Left ventricle myocardium superior (tissue), 1 donor: ENCODE data around the gene AHNAK2. TPM values are rescaled to one million over a fixed set of nuclear protein-coding genes. Genes with fewer than 3 reads are reported as not detected.

Experiments used
- ATAC-seq: fragments of 200-7000 bp; cut with Tn5 transposase; one replicate; pipeline ENCODE4 v1.9.1; 2020; ENCODE audit warnings: mild to moderate bottlenecking, moderate library complexity
- DNase-seq: peaks from one replicate; pipeline ENCODE4 v3.0.0-alpha.2; 2020
- intact Hi-C: fragments of 100-400 bp; cut with micrococcal nuclease; formaldehyde crosslinking; loops from one replicate; pipeline ENCODE4 v1.11.0; 2022
- total RNA-seq: library from RNA; stranded (reverse); fragmentation: NEBNext Ultra II Directional; extraction: Animal tissue kit (Norgen Biotek cat#: 25700); gene quantifications from one replicate; pipeline ENCODE4 v1.2.1, GENCODE V29; 2021
- donor health status: DM: no; HTN: yes; CAD: no; lungs with severe emphysema.

AHNAK2 gene
- total RNA-seq, 1 donor from 2014 or later = 2.5 TPM

DNA sequence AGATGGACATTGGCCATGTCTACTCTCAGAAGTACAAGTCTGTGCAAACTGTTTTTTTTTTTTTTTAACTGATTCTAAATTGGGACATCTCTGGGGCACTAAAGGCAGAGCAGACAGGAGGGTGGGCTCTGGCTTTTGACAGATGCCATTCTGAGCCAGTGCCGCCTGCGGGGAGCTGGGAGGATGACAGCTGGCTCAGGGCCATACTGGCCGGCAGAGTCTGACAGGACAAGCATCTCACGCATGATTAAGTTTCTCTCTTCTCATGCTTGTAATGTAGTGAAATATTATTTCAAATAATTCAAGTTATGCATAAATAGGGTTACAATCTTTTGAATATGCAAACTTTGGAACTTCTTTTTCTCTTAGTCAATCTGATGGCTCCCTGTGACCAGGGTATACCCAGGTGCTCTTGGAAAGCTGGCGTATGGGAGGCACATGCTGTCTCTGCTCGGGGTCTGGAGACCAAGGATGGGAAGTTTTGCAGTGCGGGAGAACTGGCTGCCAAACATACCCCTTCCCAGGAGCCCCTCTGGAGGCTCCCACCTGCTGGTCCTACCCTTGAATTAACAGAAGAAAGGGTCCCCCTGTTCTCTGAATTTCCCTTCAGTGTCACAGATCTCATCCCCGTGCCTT lies 35.1 kb upstream of the AHNAK2 start:
- ATAC-seq (peak; percentile 84), DNase-seq (peak; percentile 73)
- intact Hi-C loops = no loop called here

DNA sequence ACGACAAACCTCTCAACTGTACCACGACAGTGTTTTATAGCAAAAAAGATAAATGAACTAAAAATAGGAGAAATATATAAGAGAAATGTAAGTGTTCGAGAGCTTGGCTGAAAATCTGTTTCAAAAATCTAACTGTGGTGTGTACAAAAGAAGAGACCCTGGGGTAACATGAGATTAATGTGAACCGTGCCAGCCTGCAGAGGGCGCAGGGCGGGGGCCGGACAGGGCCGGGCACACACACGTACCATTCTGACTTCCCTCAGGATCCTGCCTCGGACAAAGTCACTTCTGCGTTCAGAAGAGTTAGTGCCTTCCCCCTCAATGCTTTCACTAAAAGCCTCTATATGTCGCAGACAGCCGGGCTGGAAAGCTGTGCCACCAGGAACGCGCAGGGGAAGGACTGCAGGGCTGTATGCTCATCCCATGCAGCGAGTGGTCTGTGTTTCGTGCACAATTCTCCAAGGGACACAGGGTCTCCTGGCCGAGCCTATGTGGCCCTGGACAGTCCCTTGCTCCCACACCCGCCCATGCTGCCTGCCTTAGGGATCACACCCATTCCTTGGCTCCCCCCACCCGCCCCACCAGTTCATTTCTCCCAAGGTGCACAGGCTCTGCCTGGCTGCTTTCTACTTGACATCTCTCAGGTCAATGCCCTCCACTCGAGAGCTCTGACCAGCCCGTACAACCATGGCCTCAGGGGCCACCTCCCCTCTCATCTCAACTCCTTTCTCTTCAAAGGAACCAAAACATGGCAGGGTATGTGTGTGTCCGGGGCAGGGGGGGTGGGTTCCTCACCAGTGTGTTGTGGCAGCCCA lies 34.2 kb upstream of the AHNAK2 start:
- DNase-seq = no peak
- peak; percentile 86 for ATAC-seq
- intact Hi-C loops = no loop called here

DNA sequence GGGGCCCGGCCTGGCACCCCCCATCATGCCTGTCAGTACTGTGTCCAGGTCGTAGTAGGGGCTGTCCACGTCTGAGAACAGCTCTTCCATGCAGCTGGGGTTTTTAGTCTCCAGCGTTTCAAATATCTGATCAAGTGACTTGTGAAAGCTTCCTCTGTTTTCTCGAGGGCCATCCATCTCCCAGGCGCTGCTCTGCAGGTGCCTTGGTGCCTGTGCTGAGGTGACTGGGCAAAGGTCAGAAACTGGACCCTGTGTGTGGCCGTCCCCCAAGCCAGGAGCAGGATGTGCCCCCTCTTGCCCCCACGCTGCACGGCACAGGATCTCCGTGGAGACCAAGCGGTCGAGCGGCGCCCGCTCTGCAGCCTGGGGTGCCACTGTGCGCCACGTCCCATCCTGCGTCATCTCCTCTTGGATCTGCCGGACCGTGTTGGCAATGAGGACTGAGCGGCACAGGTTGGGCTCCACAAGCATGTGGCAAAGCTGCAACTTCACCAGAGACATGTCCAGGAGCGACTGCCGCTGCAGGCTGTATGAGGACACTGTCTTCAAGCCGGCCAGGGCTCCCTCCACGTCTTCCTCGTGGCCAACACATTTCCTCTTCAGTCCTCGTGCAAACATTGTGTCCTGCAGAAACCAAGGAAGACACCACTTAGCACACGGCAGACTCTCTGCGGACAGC lies 33.3 kb upstream of the AHNAK2 start:
- intact Hi-C loops = no loop called here
- DNase-seq (no peak), ATAC-seq (no peak)

DNA sequence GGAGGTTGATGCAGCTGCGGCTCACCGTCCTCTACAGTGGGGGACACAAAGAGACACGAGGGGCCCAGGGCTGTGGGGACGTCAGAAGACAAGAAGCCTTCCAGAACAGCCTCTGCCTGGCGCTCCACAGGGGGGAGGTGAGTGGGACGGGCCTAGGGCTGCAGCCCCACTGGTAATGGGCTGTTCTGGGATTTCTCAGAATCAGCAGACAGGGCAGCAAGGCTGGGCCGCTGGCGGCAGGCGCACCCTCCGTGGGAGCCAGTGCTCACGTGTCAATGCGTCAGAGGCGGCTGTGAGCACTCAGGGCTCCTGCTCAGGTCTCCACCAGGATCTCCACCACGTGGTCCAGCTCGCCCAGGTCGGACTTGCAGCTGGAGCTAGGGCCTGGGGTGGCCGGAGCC lies 32.7 kb upstream of the AHNAK2 start:
- no peak for ATAC-seq
- intact Hi-C loops = no loop called here
- no peak for DNase-seq

DNA sequence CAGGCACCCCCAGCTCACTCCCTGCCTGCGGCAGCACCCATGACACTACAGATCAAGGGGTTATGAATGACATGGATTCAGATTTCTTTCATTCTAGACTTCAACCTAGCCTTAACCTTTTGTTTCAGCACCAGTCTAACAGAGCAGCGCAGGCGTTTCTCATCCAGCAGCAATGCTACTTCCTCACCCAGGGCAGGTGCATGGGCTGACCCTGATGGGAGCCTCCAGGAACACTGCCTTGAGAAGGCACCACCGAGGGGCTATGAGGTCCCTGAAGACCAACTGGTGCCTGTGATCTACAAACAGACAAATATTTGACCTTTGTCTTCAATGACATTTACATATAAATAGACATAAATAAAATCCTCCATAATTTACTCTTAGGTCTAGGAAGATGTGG lies 31.9 kb upstream of the AHNAK2 start:
- ATAC-seq (no peak), DNase-seq (no peak)
- intact Hi-C loops = no loop called here

DNA sequence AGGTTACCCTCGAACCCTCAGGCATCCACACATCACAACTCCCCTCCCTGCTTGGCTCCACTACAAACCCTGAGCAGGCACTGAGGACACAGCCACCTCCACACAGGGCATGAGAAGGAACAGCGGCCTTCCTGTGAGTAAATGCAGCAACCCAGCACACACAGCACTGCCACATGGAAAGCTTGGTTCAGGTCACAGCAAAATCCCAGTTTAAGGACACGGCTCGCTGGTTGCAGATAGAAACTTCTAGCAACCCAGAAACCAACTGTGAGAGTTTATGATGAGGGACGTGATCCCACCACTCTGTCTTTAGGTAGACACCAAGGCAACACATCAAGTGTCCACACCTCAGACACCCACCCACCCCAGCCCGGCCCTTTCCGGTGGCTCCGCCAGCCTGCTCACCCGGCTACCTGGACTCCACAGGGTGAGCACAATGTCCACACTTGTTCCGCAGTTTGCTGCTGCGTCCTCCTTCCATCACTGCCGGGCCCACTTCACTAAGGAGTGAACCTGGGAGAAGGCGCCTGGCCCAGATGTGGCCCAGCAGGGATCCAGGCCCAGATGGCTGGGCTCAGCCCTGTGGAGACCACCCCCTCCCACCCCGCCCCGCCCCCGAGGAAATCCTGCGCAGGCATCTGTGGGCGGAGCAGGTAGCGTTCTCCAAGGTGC lies 29.6 kb upstream of the AHNAK2 start:
- DNase-seq (no peak), ATAC-seq (no peak)

DNA sequence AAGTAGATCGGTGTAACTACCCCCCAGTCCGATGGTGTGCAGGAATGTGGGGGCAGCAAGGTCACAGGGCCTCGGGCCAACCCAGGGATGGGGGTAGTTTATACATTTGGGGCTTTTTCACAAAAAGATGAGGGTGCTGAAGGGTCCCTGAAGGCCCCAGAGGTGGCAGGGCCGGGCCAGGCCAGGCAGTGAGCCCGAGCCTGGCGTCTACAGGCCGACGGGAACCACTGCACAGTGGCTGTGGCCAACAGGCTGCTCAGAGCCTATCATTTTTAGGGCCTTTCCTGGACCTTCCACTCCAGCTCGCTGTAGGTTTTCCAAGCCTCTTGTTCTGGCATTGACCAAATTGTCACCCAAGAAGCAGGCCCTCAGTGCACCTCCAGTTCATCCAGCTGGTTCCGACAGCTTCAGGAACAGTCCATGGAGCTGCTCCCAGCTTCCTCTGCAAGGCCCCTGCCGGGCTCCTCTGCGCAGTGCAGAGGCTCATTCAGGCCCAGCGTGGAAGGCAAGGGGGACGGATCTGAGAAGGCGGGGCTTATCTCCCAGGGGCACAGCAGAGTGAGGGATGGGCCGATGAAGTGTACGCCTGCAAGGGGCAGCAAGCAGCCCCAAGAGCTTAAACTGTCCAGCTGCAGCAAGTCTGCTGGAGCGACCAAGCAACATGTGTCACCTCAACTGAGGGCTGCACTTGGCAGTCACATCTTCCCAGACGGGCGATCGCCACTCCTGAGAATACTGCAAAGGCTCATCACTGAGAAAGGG lies 28.8 kb upstream of the AHNAK2 start:
- ATAC-seq = no peak
- intact Hi-C loops = no loop called here
- no peak for DNase-seq

More for the DNA sequence above, 29.6 kb upstream of the AHNAK2 start:
- intact Hi-C loops = no loop called here

DNA sequence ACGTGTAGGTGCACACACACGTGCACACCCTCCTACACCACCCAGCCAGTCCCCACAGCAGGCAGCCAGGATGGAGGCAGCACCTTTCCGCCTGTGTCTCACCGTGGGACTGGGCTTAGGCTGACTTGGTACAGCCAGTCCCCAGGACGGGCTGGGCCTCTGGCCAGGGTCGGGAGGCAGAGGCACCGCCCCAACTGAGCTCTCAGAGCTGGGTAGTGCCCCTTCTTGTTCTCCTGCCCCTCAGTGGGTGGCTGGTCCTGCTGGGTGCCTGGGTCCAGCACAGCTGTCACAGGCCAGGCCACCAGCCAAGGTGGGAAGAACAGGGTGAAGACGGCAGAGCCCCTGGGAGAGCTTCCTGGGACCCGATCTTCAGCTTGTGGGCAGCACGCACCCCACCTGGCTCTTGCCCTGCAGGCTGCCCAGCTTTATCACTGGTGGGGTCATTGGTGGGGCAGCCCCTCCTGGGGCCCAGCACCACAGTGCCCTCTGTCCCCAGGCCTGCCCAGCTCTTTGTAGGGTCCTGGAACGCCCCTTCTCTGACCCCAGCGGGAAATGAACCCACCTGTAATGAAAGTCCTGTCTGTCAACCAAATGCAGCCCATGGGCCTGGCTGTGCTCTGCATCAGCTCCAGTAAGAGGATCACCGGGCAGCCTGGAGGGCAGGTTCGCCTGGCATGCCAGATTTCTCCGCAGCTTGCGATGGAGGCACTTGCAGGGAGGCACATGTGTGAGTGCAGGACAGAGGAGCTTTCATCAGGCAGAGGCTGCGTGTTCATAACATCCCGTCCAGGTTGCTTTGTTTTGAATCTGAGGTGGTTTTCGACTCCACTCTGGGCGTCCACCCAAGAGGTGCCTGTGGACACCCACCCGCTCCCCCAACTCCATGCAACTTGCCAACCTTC lies 28.0 kb upstream of the AHNAK2 start:
- ATAC-seq (no peak), DNase-seq (no peak)

DNA sequence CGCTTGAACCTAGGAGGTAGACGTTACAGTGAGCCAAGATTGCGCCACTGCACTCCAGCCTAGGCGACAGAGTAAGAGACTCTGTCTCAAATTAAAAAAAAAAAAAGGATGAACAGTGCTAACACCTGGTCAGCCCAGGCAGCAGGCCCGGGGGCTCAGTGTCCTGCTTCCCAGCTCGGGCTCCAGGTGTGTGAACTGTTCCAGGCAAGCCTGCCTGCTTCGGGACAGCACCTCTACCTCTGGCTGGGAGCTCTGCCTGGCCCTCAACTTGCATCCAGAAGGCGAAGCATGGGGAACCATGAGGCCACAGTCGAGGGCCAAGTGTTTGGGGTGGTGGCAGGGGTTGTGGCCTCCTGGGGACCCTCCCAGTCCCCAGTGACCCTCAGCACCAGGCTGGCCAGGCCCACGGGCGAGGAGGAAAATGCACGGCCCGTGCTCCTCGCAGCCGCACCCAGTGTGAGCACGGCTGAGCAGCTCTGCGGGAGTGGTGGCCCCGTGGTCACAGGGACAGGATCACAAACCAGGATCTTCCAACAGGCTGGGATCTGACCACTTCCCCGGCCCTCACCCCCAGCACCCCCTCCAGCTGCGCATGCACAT lies 27.3 kb upstream of the AHNAK2 start:
- intact Hi-C loops = no loop called here
- ATAC-seq (no peak), DNase-seq (no peak)

More for the DNA sequence above, 28.0 kb upstream of the AHNAK2 start:
- intact Hi-C loops = no loop called here

DNA sequence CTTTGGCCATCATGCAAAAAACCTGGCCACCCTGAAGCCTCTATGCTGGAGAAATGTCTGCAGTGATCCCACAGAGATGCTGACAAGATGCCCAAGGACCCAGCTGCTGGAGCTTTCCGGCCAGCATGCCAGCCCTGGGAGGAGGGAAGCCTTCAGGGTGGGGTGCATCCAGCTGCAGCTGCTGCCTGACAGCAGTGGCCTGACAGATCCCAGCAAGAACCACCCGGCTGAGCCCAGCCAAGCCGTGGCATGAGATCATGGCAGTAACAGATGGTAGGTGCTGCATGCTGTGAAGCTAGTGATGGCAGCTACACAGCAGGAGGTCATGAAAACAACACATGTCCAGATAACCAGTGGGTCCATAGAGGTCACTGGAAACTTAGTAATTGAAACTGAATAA lies 21.2 kb upstream of the AHNAK2 start:
- peak; percentile 12 for DNase-seq
- no peak for ATAC-seq
- intact Hi-C loops = no loop called here

DNA sequence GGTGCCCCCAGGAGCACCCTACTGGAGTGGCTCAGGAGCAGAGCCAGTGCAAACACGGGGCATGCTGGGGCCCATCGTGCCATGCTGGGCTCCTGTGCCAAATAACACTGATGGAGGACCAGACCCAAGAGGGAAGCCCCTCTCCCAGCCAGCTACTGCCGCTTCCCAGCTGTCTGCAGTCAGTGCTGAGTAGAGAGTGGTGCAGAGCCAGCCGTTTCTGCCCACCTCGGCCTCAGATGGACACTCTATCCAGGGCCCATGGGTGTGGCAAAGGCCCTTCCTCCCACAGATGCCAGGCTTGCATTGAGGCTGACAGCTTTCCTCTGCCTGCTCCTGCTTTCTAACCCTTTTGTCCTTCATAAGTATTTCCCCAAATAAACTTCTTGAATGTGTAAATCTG lies 20.6 kb upstream of the AHNAK2 start:
- intact Hi-C loops = no loop called here
- peak; percentile 13 for DNase-seq
- ATAC-seq = no peak

DNA sequence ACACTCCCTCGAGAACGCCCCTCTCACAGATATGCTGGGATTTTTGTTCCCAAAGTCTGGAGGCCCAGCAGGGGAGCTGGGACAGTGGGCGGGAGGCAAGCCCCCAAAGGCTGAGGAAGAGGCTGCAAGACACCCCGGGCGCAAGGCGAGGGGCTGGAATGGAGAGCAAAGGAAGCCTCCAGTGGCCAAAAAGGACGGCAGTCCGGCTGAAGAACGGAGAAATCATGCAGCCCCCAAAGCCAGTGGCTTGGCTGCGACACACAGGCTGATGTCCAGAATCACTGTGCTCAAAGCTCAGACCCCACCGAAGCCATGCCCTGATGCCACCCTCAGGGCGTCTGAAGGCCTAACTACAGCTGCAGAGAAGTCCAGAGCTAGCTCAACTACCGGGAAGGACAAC lies 18.3 kb upstream of the AHNAK2 start:
- DNase-seq (no peak), ATAC-seq (no peak)
- intact Hi-C loops = no loop called here

DNA sequence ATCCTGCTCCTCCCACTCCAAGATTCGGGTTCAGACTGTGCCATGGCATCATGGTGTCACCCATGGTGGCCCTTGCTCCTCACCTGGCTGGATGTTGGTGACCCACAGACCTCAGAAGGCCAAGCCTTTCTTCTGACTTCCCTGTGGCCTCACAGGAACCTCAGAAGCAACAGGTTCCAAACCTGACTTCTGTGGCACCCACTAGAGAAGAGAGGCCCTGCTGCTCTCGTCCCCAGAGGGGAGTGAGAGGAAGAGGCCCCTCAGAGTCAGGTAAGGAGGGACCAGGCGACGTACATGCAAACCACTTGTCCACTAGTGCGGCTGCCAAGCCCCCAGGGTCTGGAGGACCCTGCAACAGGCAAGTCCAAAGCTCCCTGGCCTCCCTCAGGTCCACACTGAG lies 17.9 kb upstream of the AHNAK2 start:
- ATAC-seq (no peak), DNase-seq (no peak)
- intact Hi-C loops = no loop called here

DNA sequence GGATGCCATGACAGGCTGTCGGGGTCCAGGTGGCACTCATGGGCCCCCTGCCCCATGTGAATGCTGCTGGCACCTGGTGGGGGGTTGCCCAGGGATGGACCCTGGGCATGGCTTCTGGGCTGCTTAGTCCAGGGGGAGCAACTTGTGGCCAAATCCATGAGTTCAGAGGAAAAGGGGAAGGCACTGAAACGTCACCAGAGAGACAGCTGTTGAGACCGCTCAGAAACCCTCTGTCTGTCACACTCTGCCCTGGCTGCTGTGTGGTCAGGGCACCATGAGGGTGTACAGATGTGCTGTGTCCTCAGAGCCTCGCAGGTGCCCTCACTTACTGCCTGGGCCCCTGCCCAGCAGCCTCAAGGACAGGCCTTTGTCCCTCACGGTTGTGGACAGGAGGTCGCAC lies 16.8 kb upstream of the AHNAK2 start:
- intact Hi-C loops = no loop called here
- no peak for DNase-seq
- ATAC-seq = no peak

DNA sequence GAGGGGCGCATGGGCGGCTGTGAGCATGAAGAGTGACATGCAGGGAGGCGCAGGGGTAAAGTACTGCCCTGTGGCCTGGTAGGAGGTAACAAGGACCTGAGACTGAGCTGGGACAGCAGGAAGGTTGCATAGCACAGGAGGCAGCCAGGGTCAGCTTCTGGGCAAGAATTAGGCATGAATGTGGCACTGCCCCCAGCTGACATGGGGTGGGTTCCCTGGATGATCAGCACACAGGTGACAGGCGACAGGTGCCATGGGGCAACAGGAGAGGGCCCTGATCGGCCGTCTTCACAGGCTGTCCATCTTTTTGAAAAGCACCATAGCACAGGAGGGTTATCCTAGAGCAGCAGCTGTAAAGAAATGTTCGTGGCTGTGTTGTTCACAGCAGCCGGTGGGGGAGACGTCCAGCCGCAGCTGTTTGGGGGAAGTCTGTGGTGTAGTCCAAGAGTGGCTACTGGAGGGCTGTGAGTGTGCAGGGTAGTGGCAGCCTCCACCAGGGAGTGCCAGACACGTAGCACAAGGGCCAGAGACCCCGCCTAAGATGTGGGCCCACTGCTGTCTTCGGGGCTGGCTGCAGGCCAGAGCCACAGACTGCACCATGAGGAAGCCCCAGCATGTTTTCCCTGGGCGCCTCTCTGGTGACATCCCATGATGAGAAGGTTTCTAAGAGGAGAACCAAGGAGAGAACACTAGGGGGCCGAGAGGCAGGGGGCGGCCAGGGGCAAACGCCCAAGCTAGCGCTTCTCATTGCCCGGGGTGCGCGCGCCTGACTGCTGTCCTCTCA lies 15.8 kb upstream of the AHNAK2 start:
- DNase-seq (no peak), ATAC-seq (no peak)
- intact Hi-C loops = no loop called here

DNA sequence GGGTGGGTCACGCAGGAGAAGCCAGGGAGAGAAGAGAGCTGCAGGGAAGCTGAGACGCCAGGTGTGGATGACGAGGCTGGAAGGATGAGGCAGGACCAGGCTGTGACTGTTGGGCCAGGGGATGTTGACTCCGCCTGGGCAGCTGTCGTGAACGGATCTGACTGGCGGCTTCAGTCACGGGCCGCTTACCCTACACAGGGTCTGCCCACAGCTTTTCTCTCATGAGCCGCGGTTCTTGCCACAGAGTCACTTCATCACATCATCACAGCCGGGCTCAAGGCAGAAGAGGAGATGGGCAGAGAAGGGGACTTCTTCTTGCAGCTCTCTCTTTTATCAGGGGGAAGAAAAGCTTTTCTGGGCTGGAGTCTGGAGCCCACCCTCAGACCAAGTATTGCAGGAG lies 15.1 kb upstream of the AHNAK2 start:
- DNase-seq (no peak), ATAC-seq (no peak)
- intact Hi-C loops = no loop called here

DNA sequence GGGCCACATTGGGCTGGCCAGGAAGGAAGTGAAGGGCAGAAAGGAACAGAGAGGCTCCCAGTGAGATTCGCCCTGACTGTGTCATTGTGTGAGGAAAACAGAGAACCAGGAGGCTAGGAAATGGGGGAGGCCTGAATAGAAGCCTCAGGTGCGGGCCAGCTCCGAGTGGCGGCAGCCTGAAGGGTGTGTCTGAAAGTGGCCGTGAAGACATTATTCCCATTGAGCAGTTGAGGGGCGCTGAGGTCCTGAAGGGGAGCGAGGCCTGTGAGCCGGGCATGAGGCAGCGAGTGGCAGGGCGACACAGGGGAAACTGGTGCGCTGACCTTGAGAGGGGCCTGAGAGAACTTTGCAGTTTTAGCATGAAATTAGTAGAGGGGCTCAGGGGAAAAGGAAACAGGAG lies 14.3 kb upstream of the AHNAK2 start:
- DNase-seq = no peak
- ATAC-seq = no peak
- intact Hi-C loops = no loop called here
